ENCODE data around the gene PRRX1. TPM values are rescaled to one million over a fixed set of nuclear protein-coding genes. Genes with fewer than 3 reads are reported as not detected.

The PRRX1 gene
- total and polyA plus RNA-seq, 2 of the 13 experiments (the other 11 are each of a cell fraction or from before 2014, with no cell fraction given): not detected

DNA sequence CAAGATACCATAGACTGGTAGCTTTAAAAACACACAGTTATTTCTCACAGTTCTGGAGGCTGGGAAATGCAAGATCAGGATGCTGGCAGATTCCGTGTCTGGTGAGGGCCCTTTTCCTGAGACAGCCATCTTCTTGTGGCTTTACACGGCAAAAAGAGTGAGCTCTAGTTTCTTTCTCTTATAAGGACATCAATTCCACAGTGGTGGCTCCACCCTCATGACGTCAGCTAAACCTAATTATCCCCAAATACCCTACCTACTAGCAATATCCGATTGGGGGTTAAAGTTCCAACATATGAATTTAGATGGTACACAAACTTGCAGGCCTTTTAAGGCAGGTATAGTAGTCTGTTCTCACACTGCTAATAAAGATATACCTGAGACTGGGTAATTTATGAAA, 77.7 kb downstream of the PRRX1 start:
- no peak overlapping the region for H2AFZ ChIP-seq (ENCODE audit: low read length)
- POLR2A ChIA-PET: no interaction called here
- in situ Hi-C loops (cut with HindIII; ENCODE audit: extremely low pct_ligation_motif_present, low pct_unique_long_range_greater_than_20kb) (no loop called here), intact Hi-C loops (cut with micrococcal nuclease; ENCODE audit: unreplicated experiment) (no loop called here)
- WGBS (ENCODE audit: low lambda C conversion rate): 11% methylated on average over 4 of the region's 4 CpGs
- no peaks in the 10 kb centered on the region for H3K27me3 ChIP-seq (ENCODE audit: control insufficient read depth in 1 of 2, insufficient read depth in 2 of 2, low read length in 2 of 2)
- H3K36me3 ChIP-seq (replicated peaks in 1 of 2; ENCODE audit: control insufficient read depth in 1 of 2, insufficient read depth in 2 of 2, low read length in 2 of 2): no peaks in the 10 kb centered on the region
- FAIRE-seq: no peak
- H3K27ac ChIP-seq (ENCODE audit: extremely low read length, insufficient read depth, low read length): no peak overlapping the region
- no peaks in the 10 kb centered on the region for H3K79me2 ChIP-seq (ENCODE audit: insufficient read depth, low read length)
- ATAC-seq: no peak
- H3K4me3 ChIP-seq (replicated peaks in 1 of 3; ENCODE audit: insufficient read depth in 1 of 3, low read depth in 2 of 3, low read length in 3 of 3): no peak overlapping the region
- no peak overlapping the region for H3K4me2 ChIP-seq (ENCODE audit: low read depth, low read length)
- CTCF ChIA-PET (ENCODE audit: low intra/inter-chr PET ratio, low total read pairs): no interaction called here
- TF ChIP-seq CREB1 (IDR thresholded peaks at IDR 0.05): peak; percentile 81
- TF ChIP-seq CREB1 (CRISPR knock-in tag; IDR thresholded peaks at IDR 0.05): no peak
- 0 out of 2 replicates have a peak, but pooled peaks have one; percentile 34 for TF ChIP-seq ATF7 (IDR thresholded peaks at IDR 0.05)
- no peak for TF ChIP-seq ATF7 (CRISPR knock-in tag; IDR thresholded peaks at IDR 0.05)
- TF ChIP-seq DMAP1 (CRISPR knock-in tag; IDR thresholded peaks at IDR 0.05): no peak
- TF ChIP-seq SALL1 (CRISPR knock-in tag; IDR thresholded peaks at IDR 0.05): no peak
- no peak for TF ChIP-seq ZNF10 (CRISPR knock-in tag; IDR thresholded peaks at IDR 0.05; ENCODE audit: borderline replicate concordance, low read depth)
- no peak overlapping the region for H3K9ac ChIP-seq (ENCODE audit: insufficient read depth, low read depth, low read length)
- no TSS peak for BruUV-seq (replicated peaks)
- peaks cover 13% of the 10 kb centered on the region for H3K9me3 ChIP-seq (ENCODE audit: low read length)
- H4K20me1 ChIP-seq (ENCODE audit: insufficient read depth, low read length): no peaks in the 10 kb centered on the region
- DNase-seq (ENCODE audit: low spot score): no peak
- H3K4me1 ChIP-seq (ENCODE audit: insufficient read depth, low read length): no peaks in the 10 kb centered on the region

DNA sequence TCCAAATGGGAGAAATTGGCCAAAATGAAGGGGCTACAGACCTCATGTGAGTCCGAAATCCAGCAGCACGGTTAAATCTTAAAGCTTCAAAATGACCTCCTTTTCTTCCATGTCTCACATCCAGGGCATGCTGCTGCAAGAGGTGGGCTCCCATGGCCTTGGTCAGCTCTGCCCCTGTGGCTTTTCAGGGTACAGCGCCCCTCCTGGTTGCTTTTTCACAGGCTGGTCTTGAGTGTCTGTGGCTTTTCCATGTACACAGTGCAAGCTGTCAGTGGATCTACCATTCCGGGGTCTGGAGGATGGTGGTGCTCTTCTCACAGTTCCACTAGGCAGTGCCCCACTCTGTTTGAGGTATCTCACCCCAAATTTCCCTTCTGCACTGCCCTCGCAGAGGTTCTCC, 78.7 kb downstream of the PRRX1 start:
- in situ Hi-C loops (cut with HindIII; ENCODE audit: extremely low pct_ligation_motif_present, low pct_unique_long_range_greater_than_20kb): no loop called here
- H3K4me3 ChIP-seq (replicated peaks in 1 of 3; ENCODE audit: insufficient read depth in 1 of 3, low read depth in 2 of 3, low read length in 3 of 3): no peak overlapping the region
- no peaks in the 10 kb centered on the region for H3K4me1 ChIP-seq (ENCODE audit: insufficient read depth, low read length)
- no peaks in the 10 kb centered on the region for H3K79me2 ChIP-seq (ENCODE audit: insufficient read depth, low read length)
- H3K36me3 ChIP-seq (replicated peaks in 1 of 2; ENCODE audit: control insufficient read depth in 1 of 2, insufficient read depth in 2 of 2, low read length in 2 of 2): no peaks in the 10 kb centered on the region
- ATAC-seq (no peak), DNase-seq (ENCODE audit: low spot score) (no peak), FAIRE-seq (no peak)
- POLR2A ChIA-PET: no interaction called here
- CTCF ChIA-PET (ENCODE audit: low intra/inter-chr PET ratio, low total read pairs): no interaction called here
- H4K20me1 ChIP-seq (ENCODE audit: insufficient read depth, low read length): no peaks in the 10 kb centered on the region
- no peak overlapping the region for H2AFZ ChIP-seq (ENCODE audit: low read length)
- H3K9me3 ChIP-seq (ENCODE audit: low read length): peaks cover 13% of the 10 kb centered on the region
- TF ChIP-seq, protein P1, sequence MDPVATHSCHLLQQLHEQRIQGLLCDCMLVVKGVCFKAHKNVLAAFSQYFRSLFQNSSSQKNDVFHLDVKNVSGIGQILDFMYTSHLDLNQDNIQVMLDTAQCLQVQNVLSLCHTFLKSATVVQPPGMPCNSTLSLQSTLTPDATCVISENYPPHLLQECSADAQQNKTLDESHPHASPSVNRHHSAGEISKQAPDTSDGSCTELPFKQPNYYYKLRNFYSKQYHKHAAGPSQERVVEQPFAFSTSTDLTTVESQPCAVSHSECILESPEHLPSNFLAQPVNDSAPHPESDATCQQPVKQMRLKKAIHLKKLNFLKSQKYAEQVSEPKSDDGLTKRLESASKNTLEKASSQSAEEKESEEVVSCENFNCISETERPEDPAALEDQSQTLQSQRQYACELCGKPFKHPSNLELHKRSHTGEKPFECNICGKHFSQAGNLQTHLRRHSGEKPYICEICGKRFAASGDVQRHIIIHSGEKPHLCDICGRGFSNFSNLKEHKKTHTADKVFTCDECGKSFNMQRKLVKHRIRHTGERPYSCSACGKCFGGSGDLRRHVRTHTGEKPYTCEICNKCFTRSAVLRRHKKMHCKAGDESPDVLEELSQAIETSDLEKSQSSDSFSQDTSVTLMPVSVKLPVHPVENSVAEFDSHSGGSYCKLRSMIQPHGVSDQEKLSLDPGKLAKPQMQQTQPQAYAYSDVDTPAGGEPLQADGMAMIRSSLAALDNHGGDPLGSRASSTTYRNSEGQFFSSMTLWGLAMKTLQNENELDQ (CRISPR knock-in tag; IDR thresholded peaks at IDR 0.05; ENCODE audit: borderline replicate concordance): no peak
- TF ChIP-seq KDM6A (CRISPR knock-in tag; IDR thresholded peaks at IDR 0.05; ENCODE audit: low read depth): no peak
- TF ChIP-seq KDM1A (CRISPR knock-in tag; IDR thresholded peaks at IDR 0.05): no peak
- TF ChIP-seq AHR (CRISPR knock-in tag; IDR thresholded peaks at IDR 0.05): no peak
- TF ChIP-seq ZNF724P (CRISPR knock-in tag; IDR thresholded peaks at IDR 0.05; ENCODE audit: borderline replicate concordance): no peak
- no peak for TF ChIP-seq ARID2 (CRISPR knock-in tag; IDR thresholded peaks at IDR 0.05; ENCODE audit: borderline replicate concordance)
- TF ChIP-seq DNMT1 (CRISPR knock-in tag; IDR thresholded peaks at IDR 0.05): no peak
- no peak for TF ChIP-seq ZNF768 (CRISPR knock-in tag; IDR thresholded peaks at IDR 0.05)
- H3K9ac ChIP-seq (ENCODE audit: insufficient read depth, low read depth, low read length): no peak overlapping the region
- BruUV-seq (replicated peaks): no TSS peak
- no peaks in the 10 kb centered on the region for H3K27me3 ChIP-seq (ENCODE audit: control insufficient read depth in 1 of 2, insufficient read depth in 2 of 2, low read length in 2 of 2)
- 0% methylated on average over 4 of the region's 5 CpGs for WGBS (ENCODE audit: low lambda C conversion rate)
- no peak overlapping the region for H3K27ac ChIP-seq (ENCODE audit: extremely low read length, insufficient read depth, low read length)
- no peak overlapping the region for H3K4me2 ChIP-seq (ENCODE audit: low read depth, low read length)
- intact Hi-C loops (cut with micrococcal nuclease; ENCODE audit: unreplicated experiment): no loop called here

All from HepG2 (cell line).